HepG2 (cell line): Measurements from ENCODE around the gene KCTD5. TPM values are rescaled to one million over a fixed set of nuclear protein-coding genes. Genes with fewer than 3 reads are reported as not detected.
A peak's percentile ranks its signal among the peaks of the same experiment; 100 is the strongest.

Experiments
- ATAC-seq: fragments of 200-7000 bp; cut with Tn5 transposase; 3 replicates; pipeline ENCODE4 v1.9.1; 2020; ENCODE audit warnings: mild to moderate bottlenecking, moderate library complexity
- BruUV-seq: library from RNA; stranded (reverse); fragments of 400-500 nt; replicated peaks from 2 replicates; lab custom pipeline; 2021; lab: Mats Ljungman, UMichigan
- CTCF ChIA-PET: fragments of 300-600 bp; formaldehyde crosslinking; extraction: SDS; loops from one replicate; lab custom pipeline; 2021; ENCODE audit warnings: low total read pairs, inconsistent platforms, low intra/inter-chr PET ratio; lab: Yijun Ruan, JAX
- POLR2A ChIA-PET: fragments of 350-600 bp; sonication (Branson Sonifier 250); formaldehyde crosslinking; loops from one replicate; lab custom pipeline; 2020; ENCODE audit warnings: antibody characterized with exemption, inconsistent platforms; lab: Yijun Ruan, JAX
- DNase-seq: peaks from one replicate; pipeline ENCODE4 v3.0.0-alpha.2; 2015; ENCODE audit warnings: low spot score
- FAIRE-seq: peaks from 3 replicates; lab custom pipeline; 2011; peaks lifted over from hg19 to GRCh38; lab: Jason Lieb, UNC
- H2AFZ ChIP-seq: one replicate; pipeline ENCODE4 v1.6.1; 2011; ENCODE audit warnings: low read length, inconsistent platforms
- H3K27ac ChIP-seq: fragments of 300-600 bp; 3 replicates; pipeline ENCODE4 v1.8.0; 2011; ENCODE audit warnings: mixed run types, mild to moderate bottlenecking, mixed read lengths, low read length, inconsistent platforms; ENCODE audit not compliant: insufficient read depth; ENCODE audit errors: extremely low read length
- H3K27me3 ChIP-seq, 2 experiments: fragments of 200-600 bp in 1 of 2; 2 replicates in 1 of 2; 3 replicates in 1 of 2; pipeline versions ENCODE4 v1.6.0 to v1.8.0; 2011; ENCODE audit warnings: low read length in 2 of 2, mild to moderate bottlenecking in 2 of 2, moderate library complexity in 2 of 2, inconsistent platforms in 1 of 2; ENCODE audit not compliant: insufficient read depth in 2 of 2, control insufficient read depth in 1 of 2
- H3K36me3 ChIP-seq, 2 experiments: fragments of 200-600 bp in 1 of 2; replicated peaks in 1 of 2; 2 replicates in 1 of 2; 3 replicates in 1 of 2; pipeline versions ENCODE4 v1.5.1 to v1.8.0; 2011; ENCODE audit warnings: low read length in 2 of 2, inconsistent platforms in 1 of 2; ENCODE audit not compliant: insufficient read depth in 2 of 2, control insufficient read depth in 1 of 2
- H3K4me1 ChIP-seq: 2 replicates; pipeline ENCODE4 v1.5.1; 2012; ENCODE audit warnings: low read length, inconsistent platforms; ENCODE audit not compliant: insufficient read depth
- H3K4me2 ChIP-seq: 2 replicates; pipeline ENCODE4 v1.6.0; 2011; ENCODE audit warnings: low read depth, low read length, inconsistent platforms
- H3K4me3 ChIP-seq, 3 experiments: fragments of 200-600 bp in 1 of 3; sonication (generic), shearing (Covaris generic) in 1 of 3; replicated peaks in 1 of 3; 2 replicates each; pipeline ENCODE4 v1.5.1; 2011 to 2016; ENCODE audit warnings: low read length in 3 of 3, inconsistent platforms in 2 of 3, low read depth in 2 of 3, mild to moderate bottlenecking in 2 of 3, control low read depth in 1 of 3, mixed read lengths in 1 of 3; ENCODE audit not compliant: insufficient read depth in 1 of 3
- H3K79me2 ChIP-seq: one replicate; pipeline ENCODE4 v1.6.1; 2011; ENCODE audit warnings: low read length, inconsistent platforms; ENCODE audit not compliant: insufficient read depth
- H3K9ac ChIP-seq: 2 replicates; pipeline ENCODE4 v1.6.0; 2011; ENCODE audit warnings: mild to moderate bottlenecking, low read depth, low read length, inconsistent platforms; ENCODE audit not compliant: insufficient read depth
- H3K9me3 ChIP-seq: 2 replicates; pipeline ENCODE4 v1.5.1; 2012; ENCODE audit warnings: mild to moderate bottlenecking, low read length
- H4K20me1 ChIP-seq: 2 replicates; pipeline ENCODE4 v1.6.0; 2011; ENCODE audit warnings: inconsistent platforms, mild to moderate bottlenecking, low read length, moderate library complexity; ENCODE audit not compliant: insufficient read depth
- CENPX ChIP-seq: sonication (generic); formaldehyde crosslinking; IDR thresholded peaks from 2 replicates; pipeline ENCODE4 v1.9.0; 2021; ENCODE audit warnings: mild to moderate bottlenecking, missing genetic modification reagents, moderate library complexity
- JUND ChIP-seq: sonication (generic); formaldehyde crosslinking; IDR thresholded peaks from 2 replicates; pipeline ENCODE4 v1.8.0; 2022; ENCODE audit warnings: mild to moderate bottlenecking, missing genetic modification reagents
- KDM3A ChIP-seq: IDR thresholded peaks from 2 replicates; pipeline ENCODE4 v1.6.1; 2018; ENCODE audit warnings: low read depth, missing compliant biosample characterization
- MED8 ChIP-seq: sonication (generic); formaldehyde crosslinking; IDR thresholded peaks from 2 replicates; pipeline ENCODE4 v1.8.1; 2023; ENCODE audit warnings: mild to moderate bottlenecking, missing genetic modification reagents; ENCODE audit not compliant: insufficient replicate concordance
- MEF2D ChIP-seq: sonication (generic); formaldehyde crosslinking; IDR thresholded peaks from 2 replicates; pipeline ENCODE4 v1.5.1; 2020; ENCODE audit warnings: mild to moderate bottlenecking, missing genetic modification reagents
- POLR2A ChIP-seq, 2 experiments: IDR thresholded peaks; 2 replicates each; pipeline ENCODE4 v1.6.1; 2011; ENCODE audit warnings: low read depth in 2 of 2, low read length in 2 of 2, mild to moderate bottlenecking in 1 of 2, moderate library complexity in 1 of 2; ENCODE audit not compliant: insufficient read depth in 1 of 2
- TARDBP ChIP-seq: sonication (generic); formaldehyde crosslinking; IDR thresholded peaks from 2 replicates; pipeline ENCODE4 v1.8.0; 2022; ENCODE audit warnings: mild to moderate bottlenecking, missing genetic modification reagents
- U2AF1 ChIP-seq: fragments of 200-400 bp; formaldehyde crosslinking; optimal IDR thresholded peaks from 2 replicates; pipeline ENCODE3; 2017; ENCODE audit warnings: mild to moderate bottlenecking, low read depth, low read length
- ZNF333 ChIP-seq: sonication (generic); formaldehyde crosslinking; IDR thresholded peaks from 2 replicates; pipeline ENCODE4 v1.4.0; 2020; ENCODE audit warnings: mild to moderate bottlenecking, missing genetic modification reagents, borderline replicate concordance
- ZNF607 ChIP-seq: sonication (generic); formaldehyde crosslinking; IDR thresholded peaks from 2 replicates; pipeline ENCODE4 v1.5.1; 2020; ENCODE audit warnings: missing genetic modification reagents, mild to moderate bottlenecking, borderline replicate concordance
- ZNF781 ChIP-seq: sonication (generic); formaldehyde crosslinking; IDR thresholded peaks from 2 replicates; pipeline ENCODE4 v1.5.1; 2020; ENCODE audit warnings: borderline replicate concordance, mild to moderate bottlenecking, missing genetic modification reagents; ENCODE audit errors: not compliant biosample characterization
- ZNF878 ChIP-seq: sonication (generic); formaldehyde crosslinking; IDR thresholded peaks from 2 replicates; pipeline ENCODE4 v1.8.1; 2023; ENCODE audit warnings: mild to moderate bottlenecking, missing genetic modification reagents, moderate library complexity
- ZSCAN29 ChIP-seq: sonication (generic); formaldehyde crosslinking; conservative IDR thresholded peaks from 2 replicates; pipeline ENCODE4 v1.4.0; 2020; ENCODE audit warnings: mild to moderate bottlenecking, missing genetic modification reagents
- WGBS: methylation state at CpG from one replicate; pipeline ENCODE4 v1.1.6; 2017; ENCODE audit warnings: low lambda C conversion rate; 5-methylcytosine and 5-hydroxymethylcytosine counted together
- in situ Hi-C: cut with HindIII; loops from 2 replicates; pipeline ENCODE4 v1.10.0; 2017; ENCODE audit warnings: low pct_unique_long_range_greater_than_20kb; ENCODE audit not compliant: extremely low pct_ligation_motif_present
- intact Hi-C: fragments of 100-400 bp; cut with micrococcal nuclease; formaldehyde crosslinking; loops from one replicate; pipeline ENCODE4 v1.10.0; 2022; ENCODE audit not compliant: unreplicated experiment
- polyA plus RNA-seq, 8 experiments: library from polyadenylated mRNA; depleted of rRNA in 3 of 8; stranded (reverse) in 7 of 8; unstranded in 1 of 8; fragments of >200 nt; fragmentation: Illumina TruSeq in 4 of 8; extraction: Trizol in 4 of 8; gene quantifications; 2 replicates each; pipeline versions ENCODE4 v1.2.1 to v1.2.3, GENCODE V29; 2011 to 2016; ENCODE audit warnings: low read depth in 4 of 8, missing spikeins in 1 of 8, mixed read lengths in 1 of 8; ENCODE audit not compliant: insufficient read depth in 1 of 8
- total RNA-seq, 5 experiments: library from RNA; depleted of rRNA; stranded (reverse); fragments of >200 nt; fragmentation: Illumina TruSeq; extraction: Trizol; gene quantifications; 2 replicates each; pipeline ENCODE4 v1.2.3, GENCODE V29; 2016; ENCODE audit warnings: low read depth in 1 of 5
- TF ChIP-seq, protein P1 (sequence below): fragments of 450-650 bp; IDR thresholded peaks from 2 replicates; pipeline ENCODE4 v1.6.1; 2016
- TF ChIP-seq, protein P2 (sequence below): sonication (generic); formaldehyde crosslinking; IDR thresholded peaks from 2 replicates; pipeline ENCODE4 v1.5.0; 2020; ENCODE audit warnings: missing genetic modification reagents, mild to moderate bottlenecking, borderline replicate concordance
- TF ChIP-seq, protein P3 (sequence below): sonication (generic); formaldehyde crosslinking; IDR thresholded peaks from 2 replicates; pipeline ENCODE4 v1.4.0; 2020; ENCODE audit warnings: missing genetic modification reagents

The KCTD5 gene
- total and polyA plus RNA-seq, 2 of the 13 experiments (the other 11 are each of a cell fraction or from before 2014, with no cell fraction given), result 25.4 to 29.8 TPM

DNA sequence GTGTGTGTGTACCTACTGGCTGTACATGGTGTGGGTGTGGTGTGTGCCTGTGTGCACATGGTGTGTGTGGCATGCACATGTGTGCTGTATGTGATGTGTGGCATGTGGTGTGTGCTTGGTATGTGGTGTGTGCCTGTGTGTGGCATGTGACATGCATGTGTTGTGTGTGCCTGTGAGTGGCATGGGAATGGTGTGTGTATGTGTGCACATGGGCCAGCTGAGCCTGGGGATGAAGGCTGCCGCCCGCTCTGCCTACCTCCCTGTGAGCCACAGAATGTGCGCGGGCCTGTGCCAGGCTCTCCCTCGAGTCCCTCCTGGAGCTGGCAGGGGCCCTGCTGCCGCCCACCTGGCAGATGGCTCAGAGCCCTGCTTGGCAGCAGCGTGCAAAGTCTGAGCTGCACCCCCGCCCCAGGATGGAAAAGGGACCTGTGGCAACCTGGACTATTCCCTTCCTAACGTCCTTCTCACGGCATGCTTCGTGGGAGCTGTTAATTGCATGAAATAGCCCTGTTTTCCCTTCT lies 28.4 kb downstream of the KCTD5 start:
- Histone ChIP-seq H3K4me1 (no peaks in the 10 kb centered on the region), H3K4me3 (no peak overlapping the region), H3K79me2 (no peaks in the 10 kb centered on the region), H3K36me3 (peaks cover 10 to 16% of the 10 kb centered on the region in 2 experiments; a peak in 3 of 5 replicates), H3K9me3 (no peaks in the 10 kb centered on the region), H2AFZ (no peak overlapping the region), H3K27ac (no peak overlapping the region), H4K20me1 (no peaks in the 10 kb centered on the region), H3K9ac (no peak overlapping the region), H3K4me2 (no peak overlapping the region), H3K27me3 (peaks cover 5 to 28% of the 10 kb centered on the region in 2 experiments)
- in situ Hi-C loops, result no loop called here
- WGBS, result 76% methylated on average over 8 of the region's 11 CpGs
- DNase-seq, result no peak
- ChIA-PET CTCF (no interaction called here), POLR2A (interaction anchor here (1.1 kb wide), 1 partner anchor 28 kb away, joined by 4 read pairs; the partner anchor contains the start of gene KCTD5)
- TF ChIP-seq MED8 (CRISPR knock-in tag), result no peak
- TF ChIP-seq, protein P1, sequence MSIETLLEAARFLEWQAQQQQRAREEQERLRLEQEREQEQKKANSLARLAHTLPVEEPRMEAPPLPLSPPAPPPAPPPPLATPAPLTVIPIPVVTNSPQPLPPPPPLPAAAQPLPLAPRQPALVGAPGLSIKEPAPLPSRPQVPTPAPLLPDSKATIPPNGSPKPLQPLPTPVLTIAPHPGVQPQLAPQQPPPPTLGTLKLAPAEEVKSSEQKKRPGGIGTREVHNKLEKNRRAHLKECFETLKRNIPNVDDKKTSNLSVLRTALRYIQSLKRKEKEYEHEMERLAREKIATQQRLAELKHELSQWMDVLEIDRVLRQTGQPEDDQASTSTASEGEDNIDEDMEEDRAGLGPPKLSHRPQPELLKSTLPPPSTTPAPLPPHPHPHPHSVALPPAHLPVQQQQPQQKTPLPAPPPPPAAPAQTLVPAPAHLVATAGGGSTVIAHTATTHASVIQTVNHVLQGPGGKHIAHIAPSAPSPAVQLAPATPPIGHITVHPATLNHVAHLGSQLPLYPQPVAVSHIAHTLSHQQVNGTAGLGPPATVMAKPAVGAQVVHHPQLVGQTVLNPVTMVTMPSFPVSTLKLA, result peak; percentile 99
- no peak for TF ChIP-seq ZNF333 (CRISPR knock-in tag)
- TF ChIP-seq TARDBP (CRISPR knock-in tag), result peak; percentile 51; the same call in 1 of the 2 replicates
- no peak for TF ChIP-seq ZNF781 (CRISPR knock-in tag)
- no peak for TF ChIP-seq KDM3A
- TF ChIP-seq ZSCAN29 (CRISPR knock-in tag), result no peak
- TF ChIP-seq, protein P2, sequence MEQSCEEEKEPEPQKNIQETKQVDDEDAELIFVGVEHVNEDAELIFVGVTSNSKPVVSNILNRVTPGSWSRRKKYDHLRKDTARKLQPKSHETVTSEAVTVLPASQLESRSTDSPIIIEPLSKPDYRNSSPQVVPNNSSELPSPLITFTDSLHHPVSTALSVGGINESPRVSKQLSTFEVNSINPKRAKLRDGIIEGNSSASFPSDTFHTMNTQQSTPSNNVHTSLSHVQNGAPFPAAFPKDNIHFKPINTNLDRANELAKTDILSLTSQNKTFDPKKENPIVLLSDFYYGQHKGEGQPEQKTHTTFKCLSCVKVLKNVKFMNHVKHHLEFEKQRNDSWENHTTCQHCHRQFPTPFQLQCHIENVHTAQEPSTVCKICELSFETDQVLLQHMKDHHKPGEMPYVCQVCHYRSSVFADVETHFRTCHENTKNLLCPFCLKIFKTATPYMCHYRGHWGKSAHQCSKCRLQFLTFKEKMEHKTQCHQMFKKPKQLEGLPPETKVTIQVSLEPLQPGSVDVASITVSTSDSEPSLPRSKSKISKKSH (CRISPR knock-in tag), result no peak
- no peak for TF ChIP-seq JUND
- no peak for TF ChIP-seq CENPX (CRISPR knock-in tag)
- no peak for TF ChIP-seq ZNF878 (CRISPR knock-in tag)
- no peak for TF ChIP-seq MEF2D (CRISPR knock-in tag)
- no peak for TF ChIP-seq U2AF1
- TF ChIP-seq ZNF607 (CRISPR knock-in tag), result no peak
- TF ChIP-seq, protein P3, sequence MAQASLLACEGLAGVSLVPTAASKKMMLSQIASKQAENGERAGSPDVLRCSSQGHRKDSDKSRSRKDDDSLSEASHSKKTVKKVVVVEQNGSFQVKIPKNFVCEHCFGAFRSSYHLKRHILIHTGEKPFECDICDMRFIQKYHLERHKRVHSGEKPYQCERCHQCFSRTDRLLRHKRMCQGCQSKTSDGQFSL, result 0 out of 2 replicates have a peak, but pooled peaks have one; percentile 25
- 0 out of 4 replicates have a peak, but pooled peaks of 1 of the 2 experiments have one; percentile 33 for TF ChIP-seq POLR2A (IDR thresholded peaks at IDR 0.05; ENCODE audit: insufficient read depth in 1 of 2, low read depth in 2 of 2, low read length in 2 of 2)
- no peak for ATAC-seq
- intact Hi-C loops, result no loop called here
- no TSS peak for BruUV-seq
- no peak for FAIRE-seq
